Tibial nerve (tissue), 4 donors: Measurements from ENCODE around the gene TPT1. TPM values are rescaled to one million over a fixed set of nuclear protein-coding genes. Genes with fewer than 3 reads are reported as not detected.
"Not testable (repeated sequence)": the region's sequence is repeated elsewhere in the genome, so short reads cannot be mapped to it uniquely, and the experiment has no call there.

Experiments used
- DNase-seq, 2 donors: peaks; one replicate each; pipeline ENCODE4 v3.0.0-alpha.2; 2019; ENCODE audit warnings: low spot score in 2 of 2
- H3K27ac ChIP-seq, 4 donors: fragments of 200-600 bp; sonication (generic) in 3 of 4; one replicate each; pipeline ENCODE4 v1.5.1; 2017 to 2019; ENCODE audit warnings: mild to moderate bottlenecking in 1 of 4
- H3K27me3 ChIP-seq, 2 donors: fragments of 200-600 bp; sonication (generic) in 1 of 2; one replicate each; pipeline versions ENCODE4 v1.5.1 to v1.6.0; 2017 to 2019
- H3K36me3 ChIP-seq, 3 donors: fragments of 200-600 bp; sonication (generic); one replicate each; pipeline ENCODE4 v1.5.1; 2018 to 2019
- H3K4me1 ChIP-seq, 4 donors: fragments of 200-600 bp; sonication (generic) in 3 of 4; one replicate each; pipeline ENCODE4 v1.5.1; 2017 to 2019
- H3K4me3 ChIP-seq, 4 donors: fragments of 200-600 bp; sonication (generic) in 3 of 4; one replicate each; pipeline ENCODE4 v1.5.1; 2017 to 2019; ENCODE audit warnings: mild to moderate bottlenecking in 1 of 4, moderate library complexity in 1 of 4
- H3K9me3 ChIP-seq, 4 donors: fragments of 200-600 bp; sonication (generic) in 3 of 4; one replicate each; pipeline ENCODE4 v1.5.1; 2017 to 2019
- CTCF ChIP-seq, 5 experiments: fragments of 200-600 bp in 3 of 5; fragments of 450-650 bp in 2 of 5; sonication (generic) in 3 of 5; IDR thresholded peaks; one replicate each; pipeline ENCODE4 v1.5.1; 2016 to 2019; ENCODE audit warnings: antibody characterized with exemption in 5 of 5, mild to moderate bottlenecking in 3 of 5, moderate library complexity in 2 of 5
- EP300 ChIP-seq, 2 donors: sonication (generic); formaldehyde crosslinking; IDR thresholded peaks; one replicate each; pipeline ENCODE4 v1.6.1; 2017; ENCODE audit warnings: antibody characterized with exemption in 2 of 2, mild to moderate bottlenecking in 1 of 2
- POLR2A ChIP-seq, 2 donors: fragments of 450-650 bp; IDR thresholded peaks; one replicate each; pipeline ENCODE4 v1.6.1; 2017; ENCODE audit warnings: antibody characterized with exemption in 2 of 2, mild to moderate bottlenecking in 2 of 2, moderate library complexity in 2 of 2
- WGBS, 2 donors: methylation state at CpG; one replicate each; pipeline ENCODE4 v1.1.5; 2018; 5-methylcytosine and 5-hydroxymethylcytosine counted together
- total RNA-seq, 4 donors: library from RNA; depleted of rRNA; stranded (reverse); fragments of >200 nt; gene quantifications; one replicate each; pipeline ENCODE4 v1.1.0, GENCODE V29; 2016

The TPT1 gene
- total RNA-seq, 4 donors from 2014 or later, result 1,952 to 3,130 (median 2,235) TPM

DNA sequence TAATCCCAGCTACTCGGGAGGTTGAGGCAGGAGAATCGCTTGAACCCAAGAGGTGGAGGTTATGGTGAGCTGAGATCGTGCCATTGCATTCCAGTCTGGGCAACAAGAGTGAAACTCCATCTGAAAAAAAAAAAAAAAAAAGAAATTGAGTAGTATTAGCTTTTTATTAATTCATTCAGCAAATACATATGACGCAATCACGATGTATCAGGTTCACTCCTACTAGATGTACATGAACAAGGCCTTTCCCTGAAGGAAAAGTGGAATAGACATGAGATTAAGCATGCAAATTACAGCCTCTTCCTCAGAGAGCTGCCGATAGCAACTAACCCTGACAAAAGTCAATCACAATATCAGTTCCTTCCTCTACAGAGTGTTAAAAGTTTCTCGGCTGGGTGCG is 9.2 kb upstream of the TPT1 start:
- H3K4me1 ChIP-seq, result no peaks in the 10 kb centered on the region
- no peak overlapping the region for H3K27ac ChIP-seq
- H3K36me3 ChIP-seq, result peaks cover 0 to 99% (median 9%) of the 10 kb centered on the region in 3 donors
- DNase-seq, result no peak
- H3K9me3 ChIP-seq, result no peaks in the 10 kb centered on the region
- no peak overlapping the region for H3K4me3 ChIP-seq
- WGBS, 2 donors, result 96 to 98% methylated on average over 8 of the region's 8 CpGs
- no peaks in the 10 kb centered on the region for H3K27me3 ChIP-seq
- TF ChIP-seq CTCF (IDR thresholded peaks at IDR 0.05) (no peak), POLR2A (IDR thresholded peaks at IDR 0.05) (no peak), EP300 (IDR thresholded peaks at IDR 0.05) (no peak)

DNA sequence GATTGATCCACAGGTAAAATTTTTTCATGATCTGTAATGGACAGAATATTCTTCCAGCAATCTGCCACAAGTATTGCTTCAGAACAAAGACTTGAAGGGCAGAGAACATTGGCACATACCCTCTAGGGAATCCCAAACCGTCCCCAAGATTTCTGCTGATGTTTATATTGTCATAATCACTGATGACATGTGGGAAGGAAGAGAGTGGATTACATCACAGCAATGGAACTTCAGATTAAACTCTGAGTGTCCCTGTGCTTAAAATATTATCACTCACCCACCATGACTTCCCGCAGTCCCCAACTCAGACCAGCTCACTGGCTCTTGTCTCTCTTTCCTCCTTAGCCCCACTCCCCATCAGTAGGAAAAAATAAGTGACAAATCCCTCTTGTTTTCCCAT is 8.5 kb upstream of the TPT1 start:
- no peaks in the 10 kb centered on the region for H3K4me1 ChIP-seq
- DNase-seq, result no peak
- 58 to 64% methylated on average over 2 of the region's 2 CpGs for WGBS, 2 donors
- peaks cover 0 to 99% (median 9%) of the 10 kb centered on the region in 3 donors for H3K36me3 ChIP-seq
- no peaks in the 10 kb centered on the region for H3K27me3 ChIP-seq
- no peak overlapping the region for H3K4me3 ChIP-seq
- no peak overlapping the region for H3K27ac ChIP-seq
- H3K9me3 ChIP-seq, result no peaks in the 10 kb centered on the region
- TF ChIP-seq EP300 (IDR thresholded peaks at IDR 0.05) (no peak), CTCF (IDR thresholded peaks at IDR 0.05) (no peak), POLR2A (IDR thresholded peaks at IDR 0.05) (no peak)

DNA sequence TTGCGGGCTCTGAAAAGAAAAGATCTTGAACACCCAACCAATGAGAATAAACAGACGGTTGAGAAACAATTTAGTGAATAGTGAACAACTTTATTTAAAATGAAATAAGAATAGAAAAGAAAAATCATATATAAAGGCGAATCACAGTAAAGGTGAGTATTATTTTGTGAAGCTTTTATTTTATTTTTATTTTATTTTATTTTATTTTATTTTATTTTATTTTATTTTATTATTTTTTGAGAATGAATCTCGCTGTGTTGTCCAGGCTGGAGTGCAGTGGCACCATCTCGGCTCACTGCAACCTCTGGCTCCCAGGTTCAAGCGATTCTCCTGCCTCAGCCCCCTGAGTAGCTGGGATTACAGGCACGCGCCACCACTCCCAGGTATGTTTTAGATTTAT is 3.1 kb upstream of the TPT1 start:
- H3K27me3 ChIP-seq, H3K4me3 ChIP-seq, H3K27ac ChIP-seq, DNase-seq, H3K9me3 ChIP-seq: not testable (repeated sequence)
- Histone ChIP-seq H3K4me1 (peaks cover 0 to 24% (median 17%) of the 10 kb centered on the region in 4 donors), H3K36me3 (peaks cover 0 to 60% (median 9%) of the 10 kb centered on the region in 3 donors)
- 95 to 96% methylated on average over 8 of the region's 8 CpGs for WGBS, 2 donors

DNA sequence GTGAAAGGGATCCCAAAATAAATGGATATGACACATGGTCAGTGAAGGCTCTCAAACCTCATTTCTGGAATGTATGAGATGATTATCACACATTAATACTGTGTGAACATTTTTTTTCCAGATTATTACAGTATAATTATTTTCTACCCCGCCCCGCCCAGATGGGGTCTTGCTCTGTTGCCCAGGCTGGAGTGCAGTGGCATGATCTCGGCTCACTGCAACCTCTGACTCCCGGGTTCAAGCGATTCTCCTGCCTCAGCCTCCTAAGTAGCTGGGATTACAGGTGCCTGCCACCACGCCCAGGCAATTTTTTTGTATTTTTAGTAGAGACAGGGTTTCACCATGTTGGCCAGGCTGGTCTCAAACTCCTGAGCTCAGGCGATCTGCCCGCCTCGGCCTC is 2.1 kb upstream of the TPT1 start:
- not testable (repeated sequence) for H3K27me3 ChIP-seq, H3K9me3 ChIP-seq, DNase-seq, H3K4me3 ChIP-seq
- H3K27ac ChIP-seq, result peak overlapping the region in 2 of 4 donors; percentile 100
- peaks cover 5 to 33% (median 27%) of the 10 kb centered on the region in 4 donors for H3K4me1 ChIP-seq
- WGBS, 2 donors, result 89 to 97% methylated on average over 9 of the region's 9 CpGs
- peaks cover 0 to 60% (median 11%) of the 10 kb centered on the region in 3 donors for H3K36me3 ChIP-seq

DNA sequence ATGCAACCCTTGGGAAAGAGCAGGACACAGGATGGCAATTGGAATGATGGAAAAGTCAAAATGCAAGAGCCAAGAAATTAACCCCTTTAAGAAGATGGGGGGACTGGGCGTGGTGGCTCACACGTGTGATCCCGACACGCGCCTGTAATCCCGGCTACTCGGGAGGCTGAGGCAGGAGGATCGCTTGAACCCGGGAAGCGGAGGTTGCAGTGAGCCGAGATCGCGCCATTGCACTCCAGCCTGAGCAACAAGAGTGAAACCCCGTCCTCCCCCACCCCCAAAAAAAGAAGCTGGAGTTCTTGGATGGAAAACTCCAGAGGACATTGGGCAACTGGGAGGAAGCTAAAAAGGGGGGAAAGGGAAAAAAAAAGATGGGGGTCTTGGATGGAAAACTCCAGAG is 1.7 kb upstream of the TPT1 start:
- DNase-seq, result not testable (repeated sequence)

DNA sequence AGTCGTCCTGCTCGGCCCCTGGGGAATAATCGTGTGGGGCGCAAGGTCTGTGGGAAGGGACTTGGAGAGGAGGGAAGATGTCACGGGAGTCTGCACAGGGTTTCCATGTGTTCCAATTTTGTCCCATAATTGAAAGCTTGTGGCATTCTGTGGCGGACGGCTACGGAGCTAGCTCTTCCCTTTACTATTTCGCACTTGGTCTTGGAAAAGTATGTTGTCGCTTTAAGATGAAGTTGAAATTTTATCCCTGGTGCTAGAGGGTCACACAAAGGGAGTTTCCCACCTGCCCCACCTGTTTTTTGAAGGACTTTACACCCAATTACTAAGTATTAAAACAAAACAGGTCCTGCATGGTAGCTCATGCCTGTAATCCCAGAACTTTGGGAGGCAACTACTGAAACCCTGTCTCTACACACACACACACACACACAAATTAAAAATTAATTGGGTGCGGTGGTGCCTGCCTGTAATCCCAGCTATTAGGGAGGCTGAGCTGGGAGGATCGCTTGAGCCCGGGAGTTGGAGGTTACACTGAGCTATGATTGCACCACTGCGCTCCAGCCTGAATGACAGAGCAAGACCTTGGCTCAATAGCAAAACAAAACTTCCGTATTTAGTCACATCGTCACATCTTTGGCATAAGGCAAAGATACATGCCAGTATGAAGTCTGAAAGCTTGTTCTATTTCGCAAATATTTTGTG is 967 bp upstream of the TPT1 start:
- H3K4me1 ChIP-seq, result peaks cover 5 to 45% (median 35%) of the 10 kb centered on the region in 4 donors
- H3K9me3 ChIP-seq, result no peaks in the 10 kb centered on the region
- no peaks in the 10 kb centered on the region for H3K27me3 ChIP-seq
- TF ChIP-seq CTCF (IDR thresholded peaks at IDR 0.05) (no peak), EP300 (IDR thresholded peaks at IDR 0.05) (peak in 1 of 2 donors; percentile 35)
- peak overlapping the region; percentile 100 for H3K27ac ChIP-seq
- peak overlapping the region; percentile 89 to 100 (median 97) for H3K4me3 ChIP-seq
- WGBS, 2 donors, result 14% methylated on average over 17 of the region's 17 CpGs
- peaks cover 0 to 60% (median 18%) of the 10 kb centered on the region in 3 donors for H3K36me3 ChIP-seq
- DNase-seq, result peak; percentile 29 to 45

More for the DNA sequence above, 1.7 kb upstream of the TPT1 start:
- Histone ChIP-seq H3K36me3 (peaks cover 0 to 60% (median 14%) of the 10 kb centered on the region in 3 donors), H3K27ac (peak overlapping the region; percentile 100), H3K4me1 (peaks cover 5 to 38% (median 31%) of the 10 kb centered on the region in 4 donors)
- H3K9me3 ChIP-seq, H3K27me3 ChIP-seq, H3K4me3 ChIP-seq: not testable (repeated sequence)
- WGBS, 2 donors, result 96 to 97% methylated on average over 14 of the region's 14 CpGs
